ENCODE measurements around the gene SLC4A4. TPM values are rescaled to one million over a fixed set of nuclear protein-coding genes. Genes with fewer than 3 reads are reported as not detected.

Gene SLC4A4
- total RNA-seq, 4 donors from 2014 or later, result 0.42 to 1.4 (median 0.65) TPM

DNA sequence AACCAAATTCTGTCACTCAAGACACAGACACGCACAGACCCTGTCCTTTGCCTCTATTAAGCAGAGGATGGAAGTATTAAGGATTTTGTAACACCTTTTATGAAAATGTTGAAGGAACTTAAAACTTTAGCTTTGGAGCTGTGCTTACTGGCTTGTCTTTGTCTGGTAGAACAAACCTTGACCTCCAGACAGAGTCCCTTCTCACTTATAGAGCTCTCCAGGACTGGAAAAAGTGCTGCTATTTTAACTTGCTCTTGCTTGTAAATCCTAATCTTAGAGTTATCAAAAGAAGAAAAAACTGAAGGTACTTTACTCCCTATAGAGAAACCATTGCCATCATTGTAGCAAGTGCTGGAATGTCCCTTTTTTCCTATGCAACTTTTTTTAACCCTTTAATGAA, 229.3 kb downstream of the SLC4A4 start:
- H3K4me1 ChIP-seq, result no peaks in the 10 kb centered on the region
- no peak overlapping the region for H3K4me3 ChIP-seq
- TF ChIP-seq POLR2A (IDR thresholded peaks at IDR 0.05), result no peak
- no peak for TF ChIP-seq CTCF (IDR thresholded peaks at IDR 0.05 in 4 of 5, conservative IDR thresholded peaks at IDR 0.05 in 1 of 5)
- H3K27ac ChIP-seq, result no peak overlapping the region
- no peaks in the 10 kb centered on the region for H3K36me3 ChIP-seq
- intact Hi-C loops (cut with DNase I; ENCODE audit: low total_unique reads), result no loop called here
- no peak for ATAC-seq
- no peaks in the 10 kb centered on the region for H3K27me3 ChIP-seq
- H3K9me3 ChIP-seq, result no peaks in the 10 kb centered on the region
- DNase-seq, result no peak
- in situ Hi-C loops (cut with MboI; ENCODE audit: low sequenced_read_pairs in 4 of 4), result loop anchor here in 1 of 4 donors (25.0 kb wide), 1 partner anchor 356 kb away; no protein-coding TSS in a partner anchor

DNA sequence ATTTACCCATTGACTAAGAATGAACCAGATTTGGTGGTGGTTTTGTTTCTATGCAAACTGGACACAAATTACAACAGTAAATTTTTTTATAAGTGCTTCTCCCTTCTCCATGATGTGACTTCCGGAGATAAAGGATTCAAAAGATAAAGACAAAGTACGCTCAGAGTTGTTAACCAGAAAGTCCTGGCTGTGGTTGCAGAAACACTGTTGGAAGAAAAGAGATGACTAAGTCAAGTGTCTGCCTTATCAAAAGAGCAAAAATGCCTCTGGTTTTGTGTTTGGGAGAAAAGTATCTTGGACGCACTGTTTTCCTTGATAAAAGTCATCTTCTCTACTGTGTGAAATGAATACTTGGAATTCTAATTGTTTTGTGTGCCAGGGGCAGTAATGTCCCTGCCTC, 231.7 kb downstream of the SLC4A4 start:
- no peak for DNase-seq
- no peak overlapping the region for H3K4me3 ChIP-seq
- no peaks in the 10 kb centered on the region for H3K9me3 ChIP-seq
- no peaks in the 10 kb centered on the region for H3K27me3 ChIP-seq
- TF ChIP-seq POLR2A (IDR thresholded peaks at IDR 0.05) (no peak), CTCF (IDR thresholded peaks at IDR 0.05 in 4 of 5, conservative IDR thresholded peaks at IDR 0.05 in 1 of 5) (no peak)
- no peak for ATAC-seq
- H3K36me3 ChIP-seq, result no peaks in the 10 kb centered on the region
- intact Hi-C loops (cut with DNase I; ENCODE audit: low total_unique reads) (no loop called here), in situ Hi-C loops (cut with MboI; ENCODE audit: low sequenced_read_pairs in 4 of 4) (loop anchor here in 1 of 4 donors (25.0 kb wide), 1 partner anchor 358 kb away; no protein-coding TSS in a partner anchor)
- no peak overlapping the region for H3K27ac ChIP-seq
- H3K4me1 ChIP-seq, result no peaks in the 10 kb centered on the region

- no peak overlapping the region for H3K27ac ChIP-seq
- TF ChIP-seq CTCF (IDR thresholded peaks at IDR 0.05 in 4 of 5, conservative IDR thresholded peaks at IDR 0.05 in 1 of 5) (no peak), POLR2A (IDR thresholded peaks at IDR 0.05) (no peak)
- in situ Hi-C loops (cut with MboI; ENCODE audit: low sequenced_read_pairs in 4 of 4) (loop anchor here in 1 of 4 donors (25.0 kb wide), 1 partner anchor 359 kb away; no protein-coding TSS in a partner anchor), intact Hi-C loops (cut with DNase I; ENCODE audit: low total_unique reads) (no loop called here)
- H3K4me3 ChIP-seq, result no peak overlapping the region
- DNase-seq (no peak), ATAC-seq (no peak)
- H3K36me3 ChIP-seq, result no peaks in the 10 kb centered on the region
- H3K9me3 ChIP-seq, result no peaks in the 10 kb centered on the region
- no peaks in the 10 kb centered on the region for H3K27me3 ChIP-seq
- H3K4me1 ChIP-seq, result no peaks in the 10 kb centered on the region
Measured at GRCh38 chr4:71571346-71571745, 232.5 kb downstream of the SLC4A4 start.

GRCh38 chr4:71583971-71584370, 245.2 kb downstream of the SLC4A4 start:
- DNase-seq (no peak), ATAC-seq (no peak)
- Histone ChIP-seq H3K36me3 (no peaks in the 10 kb centered on the region), H3K9me3 (no peaks in the 10 kb centered on the region), H3K4me3 (no peak overlapping the region), H3K4me1 (no peaks in the 10 kb centered on the region), H3K27me3 (no peaks in the 10 kb centered on the region), H3K27ac (no peak overlapping the region)
- TF ChIP-seq CTCF (IDR thresholded peaks at IDR 0.05 in 4 of 5, conservative IDR thresholded peaks at IDR 0.05 in 1 of 5), result no peak
- no peak for TF ChIP-seq POLR2A (IDR thresholded peaks at IDR 0.05)
- in situ Hi-C loops (cut with MboI; ENCODE audit: low sequenced_read_pairs in 4 of 4) (no loop called here), intact Hi-C loops (cut with DNase I; ENCODE audit: low total_unique reads) (no loop called here)

DNA sequence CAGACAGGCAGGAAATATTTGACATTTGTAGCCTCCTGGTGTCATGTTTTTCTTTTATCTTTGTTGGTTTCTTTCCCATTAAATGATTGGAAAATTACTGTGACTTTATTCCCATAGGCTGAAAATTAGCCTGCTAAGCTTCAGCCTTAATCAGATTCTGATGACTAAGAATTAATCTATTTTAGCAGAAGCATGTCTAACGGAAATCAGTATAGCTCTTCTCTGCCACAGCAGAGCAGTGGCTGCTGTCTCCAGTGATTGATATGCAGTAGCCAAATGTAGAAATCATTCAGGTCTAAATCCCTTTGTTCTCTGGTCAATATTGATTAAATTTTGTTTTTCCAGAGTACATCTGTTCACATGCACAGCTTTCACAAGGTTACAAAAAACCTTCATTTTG, 245.8 kb downstream of the SLC4A4 start:
- H3K27me3 ChIP-seq, result no peaks in the 10 kb centered on the region
- H3K27ac ChIP-seq, result no peak overlapping the region
- no peaks in the 10 kb centered on the region for H3K4me1 ChIP-seq
- H3K4me3 ChIP-seq, result no peak overlapping the region
- no peak for ATAC-seq
- TF ChIP-seq POLR2A (IDR thresholded peaks at IDR 0.05), result no peak
- no peak for TF ChIP-seq CTCF (IDR thresholded peaks at IDR 0.05 in 4 of 5, conservative IDR thresholded peaks at IDR 0.05 in 1 of 5)
- intact Hi-C loops (cut with DNase I; ENCODE audit: low total_unique reads), result no loop called here
- H3K36me3 ChIP-seq, result no peaks in the 10 kb centered on the region
- H3K9me3 ChIP-seq, result no peaks in the 10 kb centered on the region
- in situ Hi-C loops (cut with MboI; ENCODE audit: low sequenced_read_pairs in 4 of 4), result no loop called here
- no peak for DNase-seq

Data from gastrocnemius medialis (tissue), 4 donors.